ENCODE data around the gene SLC17A7. TPM values are rescaled to one million over a fixed set of nuclear protein-coding genes. Genes with fewer than 3 reads are reported as not detected.
"Not testable (repeated sequence)": the region's sequence is repeated elsewhere in the genome, so short reads cannot be mapped to it uniquely, and the experiment has no call there.

Gene SLC17A7
- total RNA-seq, 2 experiments from 2014 or later: 0.19 to 0.55 TPM

- H3K36me3 Mint-ChIP-seq: peaks cover 17% of the 10 kb centered on the region
- H3K27me3 Mint-ChIP-seq: no peaks in the 10 kb centered on the region
- ATAC-seq (peak; percentile 52), DNase-seq (peak; percentile 86)
- H3K9me3 Mint-ChIP-seq (ENCODE audit: low read depth): no peaks in the 10 kb centered on the region
- peak overlapping the region; percentile 85 for H3K27ac Mint-ChIP-seq
- H3K4me3 Mint-ChIP-seq: peak overlapping the region; percentile 87
- H3K4me1 Mint-ChIP-seq: peaks cover 36% of the 10 kb centered on the region
- CTCF ChIA-PET: interaction anchor here (0.6 to 2.8 kb wide), 32 partner anchors 9 to 371 kb away, joined by 3 to 19 read pairs (median 4); partner anchors contain the start of genes GFY, NOSIP, PIH1D1 and PRRG2
These were observed 34.9 kb upstream of the SLC17A7 start for GRCh38 chr19:49475995-49476880.

DNA sequence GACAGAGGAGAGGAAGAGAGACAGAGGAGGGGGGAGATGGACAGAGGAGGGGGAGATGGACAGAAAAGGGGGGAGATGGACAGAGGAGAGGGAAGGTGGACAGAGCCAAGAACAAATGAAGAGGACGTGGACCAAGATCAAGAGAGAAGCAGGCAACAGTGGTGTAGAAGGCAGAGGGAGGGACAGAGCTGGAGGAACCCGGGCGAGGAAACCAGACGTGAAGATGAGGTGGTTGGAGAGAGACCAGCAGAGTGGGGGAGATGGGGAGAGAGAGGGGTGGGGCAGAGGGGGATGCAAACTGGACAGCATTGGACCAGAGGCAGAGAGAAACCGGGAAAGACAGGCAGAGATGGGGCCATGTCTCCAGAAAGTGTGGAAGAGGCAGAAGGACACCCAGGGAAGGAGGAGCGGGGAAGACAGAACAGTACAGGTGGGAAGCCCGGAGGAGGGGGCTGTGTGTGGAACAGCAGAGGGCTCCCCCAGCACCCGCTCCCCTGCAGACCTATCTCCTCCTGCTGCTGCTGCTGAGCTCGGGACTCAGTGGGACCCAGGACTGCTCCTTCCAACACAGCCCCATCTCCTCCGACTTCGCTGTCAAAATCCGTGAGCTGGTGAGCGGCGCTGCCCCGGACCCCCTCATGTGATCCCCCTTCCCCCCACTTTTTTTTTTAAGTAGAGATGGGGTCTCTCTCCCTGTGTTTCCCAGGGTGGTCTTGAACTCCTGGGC is 34.0 kb upstream of the SLC17A7 start:
- DNase-seq (no peak), ATAC-seq (peak; percentile 2)
- CTCF ChIA-PET: interaction anchor here (0.6 to 2.8 kb wide), 22 partner anchors 10 to 209 kb away, joined by 3 to 19 read pairs (median 4); partner anchors contain the start of genes GFY, NOSIP, PIH1D1 and PRRG2
- peaks cover 44% of the 10 kb centered on the region for H3K4me1 Mint-ChIP-seq
- H3K36me3 Mint-ChIP-seq: peaks cover 14% of the 10 kb centered on the region
- H3K27me3 Mint-ChIP-seq: no peaks in the 10 kb centered on the region
- no peaks in the 10 kb centered on the region for H3K9me3 Mint-ChIP-seq (ENCODE audit: low read depth)
- peak overlapping the region; percentile 85 for H3K27ac Mint-ChIP-seq
- peak overlapping the region; percentile 87 for H3K4me3 Mint-ChIP-seq

DNA sequence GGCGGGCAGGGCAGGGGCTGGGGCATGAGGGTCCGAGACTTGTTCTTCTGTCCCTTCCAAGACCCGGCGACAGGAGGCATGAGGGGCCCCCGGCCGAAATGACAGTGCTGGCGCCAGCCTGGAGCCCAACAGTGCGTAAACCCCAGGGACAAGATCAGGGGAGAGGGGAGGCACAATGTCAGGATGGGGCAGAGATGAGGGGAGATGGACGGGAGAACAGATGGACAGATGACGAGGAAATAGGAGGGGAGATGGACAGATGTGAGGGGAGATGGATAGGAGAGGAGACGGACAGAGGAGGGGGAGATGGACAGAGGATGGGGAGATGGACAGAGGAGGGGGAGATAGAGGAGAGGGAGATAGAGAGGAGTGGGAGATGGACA is 33.2 kb upstream of the SLC17A7 start:
- ATAC-seq: no peak
- H3K4me1 Mint-ChIP-seq: peaks cover 51% of the 10 kb centered on the region
- DNase-seq: no peak

GRCh38 chr19:49473868-49474541 is 32.7 kb upstream of the SLC17A7 start, which contains the start of gene FLT3LG:
Gene FLT3LG, plus strand, starts transcription at chr19:49474215. Its CDS starts 425 bp downstream, at chr19:49474640.
- no peaks in the 10 kb centered on the region for H3K9me3 Mint-ChIP-seq (ENCODE audit: low read depth)
- peak within 1 kb of the TSS; percentile 85 for H3K27ac Mint-ChIP-seq
- CTCF ChIA-PET: interaction anchor here (0.6 to 7.4 kb wide), 35 partner anchors 10 to 246 kb away, joined by 3 to 185 read pairs (median 5); partner anchors contain the start of genes ALDH16A1, KASH5, PIH1D1 and PRMT1
- DNase-seq: peak; percentile 96
- peak within 1 kb of the TSS; percentile 87 for H3K4me3 Mint-ChIP-seq
- H3K4me1 Mint-ChIP-seq: peaks cover 54% of the 10 kb centered on the region
- ATAC-seq: peak; percentile 73
- H3K27me3 Mint-ChIP-seq: no peaks in the 10 kb centered on the region
- peaks cover 16% of the 10 kb centered on the region for H3K36me3 Mint-ChIP-seq

More for the DNA sequence above, 33.2 kb upstream of the SLC17A7 start:
- Mint-ChIP-seq H3K9me3 (ENCODE audit: low read depth) (no peaks in the 10 kb centered on the region), H3K27me3 (no peaks in the 10 kb centered on the region), H3K27ac (peak overlapping the region; percentile 85), H3K36me3 (peaks cover 14% of the 10 kb centered on the region), H3K4me3 (peak overlapping the region; percentile 87)
- CTCF ChIA-PET: interaction anchor here (0.6 to 5.9 kb wide), 10 partner anchors 14 to 229 kb away, joined by 3 to 87 read pairs (median 9); partner anchors contain the start of genes PIH1D1, PRMT1 and RPL13A

DNA sequence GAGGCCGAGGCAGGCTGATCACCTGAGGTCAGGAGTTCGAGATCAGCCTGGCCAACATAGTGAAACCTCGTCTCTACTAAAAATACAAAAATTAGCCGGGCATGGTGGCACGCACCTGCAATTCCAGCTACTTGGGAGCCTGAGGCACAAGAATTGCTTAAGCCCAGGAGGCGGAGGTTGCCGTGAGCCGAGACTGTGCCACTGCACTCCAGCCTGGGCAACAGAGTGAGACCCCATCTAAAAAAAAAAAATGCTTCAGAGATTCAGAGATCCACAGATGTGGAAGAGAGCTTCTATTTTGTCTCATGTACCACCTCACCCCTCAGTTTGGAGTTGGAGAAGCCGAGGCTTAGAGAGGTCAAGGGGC is 32.2 kb upstream of the SLC17A7 start:
- Mint-ChIP-seq H3K4me3 (peak overlapping the region; percentile 87), H3K36me3 (peaks cover 13% of the 10 kb centered on the region), H3K27ac (peak overlapping the region; percentile 85), H3K4me1 (peaks cover 58% of the 10 kb centered on the region)
- CTCF ChIA-PET: interaction anchor here (0.6 to 7.4 kb wide), 36 partner anchors 10 to 246 kb away, joined by 3 to 185 read pairs (median 5); partner anchors contain the start of genes ALDH16A1, KASH5, PIH1D1 and PRMT1
- not testable (repeated sequence) for DNase-seq; H3K27me3 Mint-ChIP-seq; H3K9me3 Mint-ChIP-seq (ENCODE audit: low read depth); ATAC-seq

- DNase-seq (no peak), ATAC-seq (no peak)
- no peaks in the 10 kb centered on the region for H3K27me3 Mint-ChIP-seq
- H3K27ac Mint-ChIP-seq: peak overlapping the region; percentile 85
- H3K9me3 Mint-ChIP-seq (ENCODE audit: low read depth): no peaks in the 10 kb centered on the region
- peaks cover 13% of the 10 kb centered on the region for H3K36me3 Mint-ChIP-seq
- CTCF ChIA-PET: interaction anchor here (0.6 to 7.4 kb wide), 27 partner anchors 13 to 247 kb away, joined by 3 to 185 read pairs (median 5); partner anchors contain the start of genes ALDH16A1, PIH1D1, PRMT1 and RPL13A
- peaks cover 63% of the 10 kb centered on the region for H3K4me1 Mint-ChIP-seq
- H3K4me3 Mint-ChIP-seq: peak overlapping the region; percentile 87
These were observed 31.6 kb upstream of the SLC17A7 start for GRCh38 chr19:49472936-49473335.

- ATAC-seq: no peak
- Mint-ChIP-seq H3K9me3 (ENCODE audit: low read depth) (no peaks in the 10 kb centered on the region), H3K36me3 (peaks cover 7% of the 10 kb centered on the region), H3K4me1 (peaks cover 53% of the 10 kb centered on the region), H3K27me3 (no peaks in the 10 kb centered on the region), H3K4me3 (no peak overlapping the region), H3K27ac (peak overlapping the region; percentile 99)
- CTCF ChIA-PET: interaction anchor here (0.7 to 7.4 kb wide), 30 partner anchors 17 to 245 kb away, joined by 3 to 185 read pairs (median 5); partner anchors contain the start of genes ALDH16A1, CD37, GFY and KASH5
- peak; percentile 63 for DNase-seq
These were observed 29.3 kb upstream of the SLC17A7 start for GRCh38 chr19:49470615-49470978.

DNA sequence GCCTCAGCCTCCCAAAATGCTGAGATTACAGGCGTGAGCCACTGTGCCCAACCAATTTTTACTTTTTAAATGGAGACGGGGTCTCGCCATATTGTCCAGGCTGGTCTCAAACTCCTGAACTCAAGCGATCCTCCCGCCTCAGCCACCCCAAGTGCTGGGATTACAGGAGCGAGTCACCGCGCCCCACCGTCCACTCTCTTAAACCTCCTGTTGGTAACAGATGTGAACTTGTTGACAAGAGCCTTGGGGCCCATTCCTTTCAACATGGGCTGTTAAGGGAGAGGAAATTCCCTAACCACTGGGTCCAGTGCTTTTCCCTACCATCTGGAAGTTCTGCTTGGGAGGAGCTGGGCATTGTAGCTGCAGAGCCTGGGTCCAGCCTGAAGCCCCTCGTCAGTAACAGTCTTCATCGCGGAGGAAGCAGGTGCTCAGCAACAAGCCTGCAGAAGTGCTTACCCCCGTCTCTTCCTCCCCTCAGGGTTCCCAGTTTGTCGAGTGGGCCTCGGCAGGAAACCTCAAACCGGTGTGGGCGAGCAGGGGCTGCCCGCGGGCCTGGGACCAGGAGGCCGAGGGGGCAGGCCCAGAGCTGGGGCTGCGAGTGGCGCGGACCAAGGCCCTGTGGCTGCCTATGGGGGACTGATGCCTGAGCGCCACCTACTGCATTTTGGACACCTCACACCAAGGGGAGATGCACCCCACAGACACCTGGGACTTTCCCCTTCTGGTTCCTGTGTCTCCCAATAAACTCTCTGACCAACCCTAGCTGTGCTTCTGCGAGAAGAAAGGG is 28.7 kb upstream of the SLC17A7 start:
- DNase-seq (peak; percentile 97), ATAC-seq (peak; percentile 65)
- H3K4me3 Mint-ChIP-seq: peak overlapping the region; percentile 55
- H3K27me3 Mint-ChIP-seq: no peaks in the 10 kb centered on the region
- peaks cover 4% of the 10 kb centered on the region for H3K36me3 Mint-ChIP-seq
- H3K4me1 Mint-ChIP-seq: peaks cover 51% of the 10 kb centered on the region
- H3K27ac Mint-ChIP-seq: peak overlapping the region; percentile 99
- CTCF ChIA-PET: interaction anchor here (0.6 to 7.4 kb wide), 37 partner anchors 16 to 245 kb away, joined by 3 to 185 read pairs (median 5); partner anchors contain the start of genes ALDH16A1, CD37, GFY and KASH5
- H3K9me3 Mint-ChIP-seq (ENCODE audit: low read depth): no peaks in the 10 kb centered on the region

DNA sequence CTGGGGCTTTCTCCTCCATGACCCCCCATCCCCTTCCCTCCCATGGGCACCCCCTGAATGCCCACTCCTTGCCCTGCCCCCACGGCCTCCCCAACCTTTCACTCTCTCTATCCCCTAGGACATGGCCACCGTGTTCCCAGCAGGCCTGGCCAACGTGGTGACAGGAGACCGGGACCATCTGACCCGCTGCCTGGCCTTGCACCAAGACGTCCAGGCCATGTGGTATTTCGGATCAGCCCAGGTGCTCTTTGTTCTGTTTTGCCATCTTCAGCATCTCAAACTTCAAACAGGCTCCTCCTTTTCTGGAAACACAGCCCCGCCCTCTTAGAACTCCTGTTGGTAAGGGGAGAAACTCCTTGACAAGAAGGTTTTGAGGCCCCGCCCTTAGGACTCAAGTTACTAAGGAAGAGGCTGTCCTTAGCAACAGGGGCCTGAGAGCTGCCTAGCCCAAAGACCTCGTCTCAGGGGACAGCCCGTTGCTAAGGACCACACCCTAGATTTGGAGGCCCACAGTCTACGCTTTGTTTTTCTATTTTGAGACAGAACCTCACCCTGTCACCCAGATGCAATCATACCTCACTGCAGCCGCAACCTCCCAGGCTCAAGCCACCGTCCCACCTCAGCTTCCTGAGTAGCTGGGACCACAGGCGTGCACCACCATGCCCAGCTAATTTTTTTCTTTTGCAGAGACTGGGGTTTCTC is 27.6 kb upstream of the SLC17A7 start:
- H3K4me3 Mint-ChIP-seq: peak overlapping the region; percentile 69
- DNase-seq (peak; percentile 98), ATAC-seq (peak; percentile 78)
- peak overlapping the region; percentile 99 for H3K27ac Mint-ChIP-seq
- no peaks in the 10 kb centered on the region for H3K9me3 Mint-ChIP-seq (ENCODE audit: low read depth)
- H3K4me1 Mint-ChIP-seq: peaks cover 52% of the 10 kb centered on the region
- CTCF ChIA-PET: interaction anchor here (0.7 to 7.4 kb wide), 17 partner anchors 15 to 203 kb away, joined by 3 to 185 read pairs (median 5); partner anchors contain the start of genes ALDH16A1, CD37, KASH5 and PIH1D1
- peaks cover 9% of the 10 kb centered on the region for H3K36me3 Mint-ChIP-seq
- no peaks in the 10 kb centered on the region for H3K27me3 Mint-ChIP-seq

- no peaks in the 10 kb centered on the region for H3K27me3 Mint-ChIP-seq
- H3K36me3 Mint-ChIP-seq: peaks cover 9% of the 10 kb centered on the region
- no peak for ATAC-seq
- peaks cover 46% of the 10 kb centered on the region for H3K4me1 Mint-ChIP-seq
- DNase-seq: no peak
- no peaks in the 10 kb centered on the region for H3K9me3 Mint-ChIP-seq (ENCODE audit: low read depth)
- H3K27ac Mint-ChIP-seq: peak overlapping the region; percentile 99
- CTCF ChIA-PET: interaction anchor here (7.4 kb wide), 1 partner anchor 14 kb away, joined by 185 read pairs; the partner anchor contains the start of genes ALDH16A1 and PIH1D1
- H3K4me3 Mint-ChIP-seq: peak overlapping the region; percentile 69
These were observed 26.9 kb upstream of the SLC17A7 start for GRCh38 chr19:49468199-49468598.

DNA sequence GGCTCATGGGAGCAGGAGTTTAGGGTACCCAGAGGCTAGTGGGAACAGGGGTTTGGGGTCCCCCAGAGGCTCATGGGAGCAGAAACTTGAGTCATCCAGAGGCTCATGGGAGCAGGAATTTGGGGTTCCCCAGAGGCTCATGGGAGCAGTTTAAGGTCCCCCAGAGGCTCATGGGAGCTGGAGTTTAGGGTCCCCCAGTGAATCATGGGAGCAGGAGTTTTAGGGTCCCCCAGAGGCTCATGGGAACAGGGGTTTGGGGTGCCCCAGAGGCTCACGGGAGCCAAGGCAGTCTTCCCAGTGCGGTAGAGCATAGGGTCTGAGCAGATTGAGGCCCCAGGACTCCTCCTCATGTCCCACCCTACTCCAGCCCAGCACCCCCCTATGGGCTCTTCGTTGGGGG is 24.0 kb upstream of the SLC17A7 start:
- no peak overlapping the region for H3K4me3 Mint-ChIP-seq
- CTCF ChIA-PET: interaction anchor here (1.4 kb wide), 1 partner anchor 11 kb away, joined by 3 read pairs; no protein-coding TSS in a partner anchor
- H3K27ac Mint-ChIP-seq: peak overlapping the region; percentile 19
- peaks cover 23% of the 10 kb centered on the region for H3K4me1 Mint-ChIP-seq
- peaks cover 11% of the 10 kb centered on the region for H3K36me3 Mint-ChIP-seq
- no peaks in the 10 kb centered on the region for H3K9me3 Mint-ChIP-seq (ENCODE audit: low read depth)
- ATAC-seq (no peak), DNase-seq (no peak)
- H3K27me3 Mint-ChIP-seq: no peaks in the 10 kb centered on the region
